ENCODE results near the gene DNER.
A peak's percentile ranks its signal among the peaks of the same experiment; 100 is the strongest.
"Not testable (repeated sequence)": the region's sequence is repeated elsewhere in the genome, so short reads cannot be mapped to it uniquely, and the experiment has no call there.

The DNER gene

GRCh38 chr2:229714080-229714735 lies at the start of gene DNER:
DNER (minus strand) TSS chr2:229714555; CDS start chr2:229714423, 132 bp downstream.
- DNase-seq, result peak; percentile 46

- DNase-seq, result no peak
Observed at GRCh38 chr2:229761663-229762062, 47.3 kb upstream of the DNER start.

- DNase-seq, result not testable (repeated sequence)
Observed at GRCh38 chr2:229757462-229757861, 43.1 kb upstream of the DNER start.

GRCh38 chr2:229752970-229753729 lies 38.8 kb upstream of the DNER start:
- no peak for DNase-seq

- no peak for DNase-seq
Observed at GRCh38 chr2:229749779-229750178, 35.4 kb upstream of the DNER start.

GRCh38 chr2:229748950-229749349 lies 34.6 kb upstream of the DNER start:
- DNase-seq, result no peak

- not testable (repeated sequence) for DNase-seq
Observed at GRCh38 chr2:229742691-229743090, 28.3 kb upstream of the DNER start.

GRCh38 chr2:229740279-229740678 lies 25.9 kb upstream of the DNER start:
- DNase-seq, result peak; percentile 48

GRCh38 chr2:229738024-229738625 lies 23.8 kb upstream of the DNER start:
- DNase-seq, result no peak

GRCh38 chr2:229734410-229734809 lies 20.1 kb upstream of the DNER start:
- DNase-seq, result no peak

- no peak for DNase-seq
Observed at GRCh38 chr2:229733611-229734245, 19.4 kb upstream of the DNER start.

- DNase-seq, result no peak
Observed at GRCh38 chr2:229732897-229733296, 18.5 kb upstream of the DNER start.

GRCh38 chr2:229731916-229732315 lies 17.6 kb upstream of the DNER start:
- DNase-seq, result peak; percentile 30

- DNase-seq, result no peak
Observed at GRCh38 chr2:229731363-229731762, 17.0 kb upstream of the DNER start.

- no peak for DNase-seq
Observed at GRCh38 chr2:229728370-229728769, 14.0 kb upstream of the DNER start.

- DNase-seq, result no peak
Observed at GRCh38 chr2:229726643-229727042, 12.3 kb upstream of the DNER start.

GRCh38 chr2:229725716-229726574 lies 11.6 kb upstream of the DNER start:
- no peak for DNase-seq

- not testable (repeated sequence) for DNase-seq
Observed at GRCh38 chr2:229723192-229723591, 8.8 kb upstream of the DNER start.

- DNase-seq, result no peak
Observed at GRCh38 chr2:229719926-229720647, 5.7 kb upstream of the DNER start.

GRCh38 chr2:229718057-229718456 lies 3.7 kb upstream of the DNER start:
- DNase-seq, result no peak

- DNase-seq, result peak; percentile 62
Observed at GRCh38 chr2:229715895-229716507, 1.6 kb upstream of the DNER start.
